IMR-90 (cell line): ENCODE measurements around the gene EZR. TPM values are rescaled to one million over a fixed set of nuclear protein-coding genes. Genes with fewer than 3 reads are reported as not detected.

Experiments
- ATAC-seq: fragments of 200-7000 bp; cut with Tn5 transposase; 2 replicates; pipeline ENCODE4 v1.9.1; 2020; ENCODE audit warnings: low read depth, mild to moderate bottlenecking, moderate library complexity
- BruUV-seq: library from RNA; stranded (reverse); fragments of 400-500 nt; replicated peaks from 2 replicates; lab custom pipeline; 2021; lab: Mats Ljungman, UMichigan
- CTCF ChIA-PET: fragments of 300-600 bp; formaldehyde crosslinking; extraction: SDS; loops from one replicate; lab custom pipeline; 2021; ENCODE audit warnings: antibody characterized with exemption; lab: Yijun Ruan, JAX
- POLR2A ChIA-PET: fragments of 300-600 bp; sonication (Branson Sonifier 250); formaldehyde crosslinking; loops from one replicate; lab custom pipeline; 2022; ENCODE audit warnings: antibody characterized with exemption; ENCODE audit not compliant: unreplicated experiment; lab: Charles Lee
- DNase-seq: peaks from one replicate; pipeline ENCODE4 v3.0.0; 2013
- H2AFZ ChIP-seq: replicated peaks from 2 replicates; pipeline ENCODE3; 2013; ENCODE audit warnings: low read length, mild to moderate bottlenecking; ENCODE audit not compliant: poor library complexity
- H2AK5ac ChIP-seq: 2 replicates; pipeline ENCODE4 v1.6.1; 2013; ENCODE audit warnings: low read depth, low read length, inconsistent platforms
- H2AK9ac ChIP-seq: replicated peaks from 2 replicates; pipeline ENCODE3; 2013; ENCODE audit warnings: mild to moderate bottlenecking, low read depth, low read length, moderate library complexity; ENCODE audit not compliant: poor library complexity
- H2BK120ac ChIP-seq: 2 replicates; pipeline ENCODE4 v1.6.1; 2013; ENCODE audit warnings: low read depth, low read length, inconsistent platforms
- H2BK15ac ChIP-seq: 3 replicates; pipeline ENCODE4 v1.6.1; 2013; ENCODE audit warnings: low read depth, low read length, inconsistent platforms
- H2BK20ac ChIP-seq: 2 replicates; pipeline ENCODE4 v1.6.1; 2013; ENCODE audit warnings: low read depth, mild to moderate bottlenecking, inconsistent platforms, low read length, moderate library complexity
- H2BK5ac ChIP-seq: 2 replicates; pipeline ENCODE4 v1.6.1; 2013; ENCODE audit warnings: mild to moderate bottlenecking, low read depth, low read length, inconsistent platforms; ENCODE audit not compliant: poor library complexity, severe bottlenecking
- H3K14ac ChIP-seq: replicated peaks from 2 replicates; pipeline ENCODE4 v1.6.1; 2013; ENCODE audit warnings: low read depth, low read length, inconsistent platforms
- H3K18ac ChIP-seq: 2 replicates; pipeline ENCODE4 v1.6.1; 2013; ENCODE audit warnings: low read depth, low read length, control low read depth
- H3K23ac ChIP-seq: 2 replicates; pipeline ENCODE4 v1.6.1; 2013; ENCODE audit warnings: low read depth, low read length, inconsistent platforms
- H3K27ac ChIP-seq: 2 replicates; pipeline ENCODE4 v1.5.1; 2013; ENCODE audit warnings: mild to moderate bottlenecking, control low read depth, low read length; ENCODE audit not compliant: insufficient read depth
- H3K27me3 ChIP-seq: 2 replicates; pipeline ENCODE4 v1.6.1; 2013; ENCODE audit warnings: low read length; ENCODE audit not compliant: control insufficient read depth, insufficient read depth
- H3K36me3 ChIP-seq: 2 replicates; pipeline ENCODE4 v1.6.1; 2013; ENCODE audit warnings: low read length, mixed read lengths; ENCODE audit not compliant: control insufficient read depth, insufficient read depth
- H3K4ac ChIP-seq: 2 replicates; pipeline ENCODE4 v1.6.1; 2013; ENCODE audit warnings: low read depth, low read length, inconsistent platforms
- H3K4me1 ChIP-seq: 2 replicates; pipeline ENCODE4 v1.6.1; 2013; ENCODE audit warnings: low read length, mixed read lengths; ENCODE audit not compliant: control insufficient read depth, insufficient read depth
- H3K4me2 ChIP-seq: 2 replicates; pipeline ENCODE4 v1.6.1; 2013; ENCODE audit warnings: low read depth, mild to moderate bottlenecking, control low read depth, low read length, moderate library complexity
- H3K4me3 ChIP-seq: 2 replicates; pipeline ENCODE4 v1.5.1; 2013; ENCODE audit warnings: low read depth, mild to moderate bottlenecking, control low read depth, low read length, moderate library complexity; ENCODE audit not compliant: insufficient read depth
- H3K56ac ChIP-seq: 2 replicates; pipeline ENCODE4 v1.6.1; 2013; ENCODE audit warnings: low read length, inconsistent platforms; ENCODE audit not compliant: insufficient read depth; ENCODE audit errors: extremely low read depth
- H3K79me1 ChIP-seq, 2 experiments: 2 replicates each; pipeline ENCODE4 v1.6.1; 2013; ENCODE audit warnings: low read length in 2 of 2, inconsistent platforms in 1 of 2, low read depth in 1 of 2
- H3K9ac ChIP-seq: 2 replicates; pipeline ENCODE4 v1.6.1; 2013; ENCODE audit warnings: low read depth, low read length, control low read depth
- H3K9me1 ChIP-seq: 2 replicates; pipeline ENCODE4 v1.6.1; 2013; ENCODE audit warnings: low read length, inconsistent platforms; ENCODE audit not compliant: insufficient read depth
- H3K9me3 ChIP-seq: 2 replicates; pipeline ENCODE4 v1.6.1; 2013; ENCODE audit warnings: low read length; ENCODE audit not compliant: control insufficient read depth, insufficient read depth
- H4K20me1 ChIP-seq: 2 replicates; pipeline ENCODE4 v1.6.1; 2013; ENCODE audit warnings: low read length, inconsistent platforms; ENCODE audit not compliant: insufficient read depth
- H4K5ac ChIP-seq: 2 replicates; pipeline ENCODE4 v1.6.1; 2013; ENCODE audit warnings: mild to moderate bottlenecking, low read depth, low read length, control low read depth
- H4K8ac ChIP-seq, 2 experiments: 2 replicates each; pipeline ENCODE4 v1.6.1; 2013; ENCODE audit warnings: low read depth in 2 of 2, low read length in 2 of 2, control low read depth in 1 of 2, inconsistent platforms in 1 of 2
- H4K91ac ChIP-seq: 2 replicates; pipeline ENCODE4 v1.6.1; 2013; ENCODE audit warnings: low read depth, low read length, inconsistent platforms; ENCODE audit not compliant: insufficient read depth
- BHLHE40 ChIP-seq: fragments of 150-350 bp; IDR thresholded peaks from 2 replicates; pipeline ENCODE4 v1.6.1; 2016; ENCODE audit warnings: mild to moderate bottlenecking, low read depth, low read length
- CEBPB ChIP-seq: IDR thresholded peaks from 2 replicates; pipeline ENCODE4 v1.6.1; 2012; ENCODE audit warnings: low read depth, low read length, improper control_type of control experiment
- CHD1 ChIP-seq: IDR thresholded peaks from 2 replicates; pipeline ENCODE4 v1.6.1; 2012; ENCODE audit warnings: low read depth, low read length, improper control_type of control experiment
- FOS ChIP-seq: fragments of 150-350 bp; IDR thresholded peaks from 2 replicates; pipeline ENCODE4 v1.6.1; 2016; ENCODE audit warnings: low read depth, low read length
- MAFK ChIP-seq: IDR thresholded peaks from 2 replicates; pipeline ENCODE4 v1.6.1; 2012; ENCODE audit warnings: low read depth, low read length, improper control_type of control experiment
- MAZ ChIP-seq: IDR thresholded peaks from 2 replicates; pipeline ENCODE4 v1.6.1; 2012; ENCODE audit warnings: low read depth, mild to moderate bottlenecking, low read length, improper control_type of control experiment, moderate library complexity, borderline replicate concordance
- MXI1 ChIP-seq: IDR thresholded peaks from 2 replicates; pipeline ENCODE4 v1.6.1; 2012; ENCODE audit warnings: low read depth, mild to moderate bottlenecking, low read length, moderate library complexity, borderline replicate concordance
- NFE2L2 ChIP-seq: fragments of 150-350 bp; IDR thresholded peaks from 2 replicates; pipeline ENCODE4 v1.6.1; 2016; ENCODE audit warnings: low read depth, mild to moderate bottlenecking, low read length
- POLR2A ChIP-seq: IDR thresholded peaks from 2 replicates; pipeline ENCODE4 v1.6.1; 2012; ENCODE audit warnings: mild to moderate bottlenecking, low read depth, low read length
- RAD21 ChIP-seq: IDR thresholded peaks from 2 replicates; pipeline ENCODE4 v1.6.1; 2012; ENCODE audit warnings: low read length, improper control_type of control experiment
- RCOR1 ChIP-seq: IDR thresholded peaks from 2 replicates; pipeline ENCODE4 v1.6.1; 2012; ENCODE audit warnings: mild to moderate bottlenecking, low read length, improper control_type of control experiment; ENCODE audit not compliant: insufficient replicate concordance
- RFX5 ChIP-seq: IDR thresholded peaks from 2 replicates; pipeline ENCODE4 v1.8.0; 2012; ENCODE audit warnings: low read depth, mild to moderate bottlenecking, low read length, moderate library complexity
- SMC3 ChIP-seq: fragments of 150-350 bp; IDR thresholded peaks from 2 replicates; pipeline ENCODE4 v1.6.1; 2016; ENCODE audit warnings: low read depth, mild to moderate bottlenecking, antibody characterized with exemption, low read length, moderate library complexity
- USF2 ChIP-seq: fragments of 150-350 bp; IDR thresholded peaks from 2 replicates; pipeline ENCODE4 v1.6.1; 2017; ENCODE audit warnings: mild to moderate bottlenecking, antibody characterized with exemption, low read length, low read depth
- WGBS, 2 experiments: methylation state at CpG; one replicate each; pipeline versions ENCODE4 v1.1.5 to v1.1.7; 2013; ENCODE audit warnings: missing lambda C conversion rate in 2 of 2; ENCODE audit not compliant: insufficient read length in 1 of 2; ENCODE audit errors: extremely low coverage in 2 of 2; 5-methylcytosine and 5-hydroxymethylcytosine counted together
- dilution Hi-C: fragments of 300-500 bp; cut with HindIII; formaldehyde crosslinking; loops from one replicate; pipeline ENCODE4 v1.14.3; 2018; ENCODE audit warnings: low sequenced_read_pairs; ENCODE audit not compliant: unreplicated experiment
- in situ Hi-C: fragments of 300-500 bp; cut with MboI; formaldehyde crosslinking; loops from 3 replicates; pipeline ENCODE4 v1.14.3; 2019; ENCODE audit warnings: low sequenced_read_pairs, inconsistent platforms, mixed read lengths
- intact Hi-C: fragments of 100-400 bp; cut with micrococcal nuclease; formaldehyde crosslinking; loops from 2 replicates; pipeline ENCODE4 v1.10.0; 2022
- polyA plus RNA-seq, 3 experiments: library from polyadenylated mRNA; depleted of rRNA; stranded (reverse); fragments of >200 nt; gene quantifications; 2 replicates each; pipeline ENCODE4 v1.2.3, GENCODE V29; 2012; ENCODE audit warnings: low replicate concordance in 1 of 3
- total RNA-seq: library from RNA; depleted of rRNA; stranded (reverse); fragments of >200 nt; gene quantifications from 2 replicates; pipeline ENCODE4 v1.2.3, GENCODE V29; 2012
- TF ChIP-seq, protein P1 (sequence below): conservative IDR thresholded peaks from 2 replicates; pipeline ENCODE4 v1.5.1; 2012; ENCODE audit warnings: mild to moderate bottlenecking, low read depth, low read length, improper control_type of control experiment
- TF ChIP-seq, protein P2 (sequence below): fragments of 150-350 bp; IDR thresholded peaks from 2 replicates; pipeline ENCODE4 v1.6.1; 2016; ENCODE audit warnings: low read depth, mild to moderate bottlenecking, low read length, moderate library complexity, borderline replicate concordance

The EZR gene
- total and polyA plus RNA-seq, 2 of the 4 experiments (the other 2 are of a cell fraction), result 83.8 to 145 TPM

DNA sequence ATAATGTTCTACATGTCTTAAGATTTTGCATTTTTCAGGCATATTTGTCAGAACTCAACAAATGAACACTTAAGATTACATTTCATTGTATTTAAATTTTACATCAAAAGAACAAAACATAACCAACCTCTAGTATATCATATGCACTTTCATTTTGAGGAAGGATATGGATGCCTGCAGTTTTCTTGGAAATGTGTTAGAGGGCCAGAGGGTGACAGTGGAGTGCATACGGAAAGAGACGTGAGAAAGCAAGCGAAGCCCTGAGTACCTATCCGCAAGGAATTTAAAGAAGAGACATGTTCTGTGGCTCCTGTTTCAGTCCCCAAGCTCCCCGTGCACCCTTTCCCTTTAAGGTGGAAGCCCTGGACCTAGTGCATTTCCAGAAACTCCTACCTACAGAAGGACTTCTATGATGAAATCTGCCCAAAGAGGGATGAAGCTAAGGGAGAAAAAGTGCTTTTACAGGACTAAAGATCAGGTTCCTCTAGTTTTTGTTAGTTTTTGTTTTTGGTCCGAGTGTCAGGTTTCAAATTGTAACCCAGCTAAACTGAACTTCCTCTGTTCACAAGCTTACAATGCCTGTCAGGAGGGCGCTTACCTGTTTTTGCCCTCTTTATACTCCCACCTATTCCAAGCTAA, 38.8 kb downstream of the EZR start:
- Histone ChIP-seq H3K9ac (no peak overlapping the region), H3K18ac (no peak overlapping the region), H3K9me1 (peaks cover 9% of the 10 kb centered on the region), H3K27me3 (no peaks in the 10 kb centered on the region), H3K36me3 (peaks cover 53% of the 10 kb centered on the region), H2AFZ (no peak overlapping the region), H2BK15ac (no peak overlapping the region), H4K8ac (no peak overlapping the region), H3K56ac (no peak overlapping the region), H3K79me1 (peaks cover 26 to 43% of the 10 kb centered on the region in 2 experiments), H4K91ac (no peak overlapping the region), H2AK9ac (no peak overlapping the region), H2BK5ac (no peak overlapping the region), H4K5ac (no peak overlapping the region), H3K23ac (no peak overlapping the region), H2BK120ac (no peak overlapping the region), H3K14ac (no peak overlapping the region), H3K9me3 (no peaks in the 10 kb centered on the region), H3K4me3 (no peak overlapping the region), H3K27ac (no peak overlapping the region), H2AK5ac (no peak overlapping the region), H3K4ac (no peak overlapping the region), H3K4me2 (no peak overlapping the region), H2BK20ac (no peak overlapping the region), H4K20me1 (0 out of 2 replicates have a peak, but pooled peaks cover 4% of the 10 kb centered on the region), H3K4me1 (peaks cover 2% of the 10 kb centered on the region; the same call in 1 of the 2 replicates)
- dilution Hi-C loops, result no loop called here
- DNase-seq, result no peak
- ChIA-PET CTCF (no interaction called here), POLR2A (interaction anchor here (0.6 kb wide), 1 partner anchor 1050 kb away, joined by 3 read pairs; no protein-coding TSS in a partner anchor)
- WGBS, 2 experiments, result 96% methylated on average over 4 of the region's 7 CpGs; no CpG with 5 or more reads in 1 of the 2 experiments
- BruUV-seq, result no TSS peak
- intact Hi-C loops, result no loop called here
- in situ Hi-C loops, result no loop called here
- TF ChIP-seq MAZ (no peak), NFE2L2 (no peak), USF2 (no peak), RAD21 (no peak), RFX5 (no peak), CEBPB (no peak), CHD1 (no peak), MAFK (no peak), SMC3 (no peak), FOS (no peak), POLR2A (no peak), RCOR1 (no peak), MXI1 (no peak), BHLHE40 (no peak)
- TF ChIP-seq, protein P1, sequence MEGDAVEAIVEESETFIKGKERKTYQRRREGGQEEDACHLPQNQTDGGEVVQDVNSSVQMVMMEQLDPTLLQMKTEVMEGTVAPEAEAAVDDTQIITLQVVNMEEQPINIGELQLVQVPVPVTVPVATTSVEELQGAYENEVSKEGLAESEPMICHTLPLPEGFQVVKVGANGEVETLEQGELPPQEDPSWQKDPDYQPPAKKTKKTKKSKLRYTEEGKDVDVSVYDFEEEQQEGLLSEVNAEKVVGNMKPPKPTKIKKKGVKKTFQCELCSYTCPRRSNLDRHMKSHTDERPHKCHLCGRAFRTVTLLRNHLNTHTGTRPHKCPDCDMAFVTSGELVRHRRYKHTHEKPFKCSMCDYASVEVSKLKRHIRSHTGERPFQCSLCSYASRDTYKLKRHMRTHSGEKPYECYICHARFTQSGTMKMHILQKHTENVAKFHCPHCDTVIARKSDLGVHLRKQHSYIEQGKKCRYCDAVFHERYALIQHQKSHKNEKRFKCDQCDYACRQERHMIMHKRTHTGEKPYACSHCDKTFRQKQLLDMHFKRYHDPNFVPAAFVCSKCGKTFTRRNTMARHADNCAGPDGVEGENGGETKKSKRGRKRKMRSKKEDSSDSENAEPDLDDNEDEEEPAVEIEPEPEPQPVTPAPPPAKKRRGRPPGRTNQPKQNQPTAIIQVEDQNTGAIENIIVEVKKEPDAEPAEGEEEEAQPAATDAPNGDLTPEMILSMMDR, result no peak
- TF ChIP-seq, protein P2, sequence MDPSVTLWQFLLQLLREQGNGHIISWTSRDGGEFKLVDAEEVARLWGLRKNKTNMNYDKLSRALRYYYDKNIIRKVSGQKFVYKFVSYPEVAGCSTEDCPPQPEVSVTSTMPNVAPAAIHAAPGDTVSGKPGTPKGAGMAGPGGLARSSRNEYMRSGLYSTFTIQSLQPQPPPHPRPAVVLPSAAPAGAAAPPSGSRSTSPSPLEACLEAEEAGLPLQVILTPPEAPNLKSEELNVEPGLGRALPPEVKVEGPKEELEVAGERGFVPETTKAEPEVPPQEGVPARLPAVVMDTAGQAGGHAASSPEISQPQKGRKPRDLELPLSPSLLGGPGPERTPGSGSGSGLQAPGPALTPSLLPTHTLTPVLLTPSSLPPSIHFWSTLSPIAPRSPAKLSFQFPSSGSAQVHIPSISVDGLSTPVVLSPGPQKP, result no peak
- no peak for ATAC-seq
